PC-9 (cell line): ENCODE data around the gene JPH2. TPM values are rescaled to one million over a fixed set of nuclear protein-coding genes. Genes with fewer than 3 reads are reported as not detected.

ENCODE experiments used
- BruUV-seq: library from RNA; stranded (reverse); fragments of 400-500 nt; replicated peaks from 2 replicates; lab custom pipeline; 2021; lab: Mats Ljungman, UMichigan
- CTCF ChIA-PET: fragments of 300-600 bp; sonication (Branson Sonifier 250); formaldehyde crosslinking; loops from one replicate; lab custom pipeline; 2022; ENCODE audit warnings: antibody characterized with exemption; lab: Charles Lee
- POLR2A ChIA-PET: fragments of 300-600 bp; sonication (Branson Sonifier 250); formaldehyde crosslinking; loops from one replicate; lab custom pipeline; 2022; ENCODE audit warnings: antibody characterized with exemption; ENCODE audit not compliant: unreplicated experiment; lab: Charles Lee
- DNase-seq, 2 experiments: peaks; one replicate each; pipeline versions ENCODE4 v3.0.0 to v3.0.0-alpha.2; 2015 to 2022; ENCODE audit warnings: mixed read lengths in 1 of 2
- H2AFZ ChIP-seq: fragments of 200-600 bp; sonication (generic); 2 replicates; pipeline ENCODE4 v1.8.1; 2017; ENCODE audit warnings: antibody characterized with exemption
- H3F3A ChIP-seq: fragments of 200-600 bp; sonication (generic); 2 replicates; pipeline ENCODE4 v1.8.1; 2017; ENCODE audit warnings: antibody characterized with exemption, mild to moderate bottlenecking, low read depth; ENCODE audit not compliant: insufficient read depth
- H3K27ac ChIP-seq: fragments of 200-600 bp; sonication (generic); 2 replicates; pipeline ENCODE4 v1.6.1; 2016; ENCODE audit warnings: mixed run types
- H3K27me3 ChIP-seq: fragments of 200-600 bp; sonication (generic); 2 replicates; pipeline ENCODE4 v1.6.1; 2016; ENCODE audit warnings: low read depth, mixed run types; ENCODE audit not compliant: insufficient read depth
- H3K36me3 ChIP-seq: fragments of 200-600 bp; sonication (generic); 2 replicates; pipeline ENCODE4 v1.6.1; 2016; ENCODE audit warnings: low read depth, mixed run types
- H3K4me1 ChIP-seq: fragments of 200-600 bp; sonication (generic); replicated peaks from 2 replicates; pipeline ENCODE4 v1.6.1; 2016; ENCODE audit warnings: mixed run types; ENCODE audit not compliant: insufficient read depth
- H3K4me2 ChIP-seq: fragments of 200-600 bp; sonication (generic); 2 replicates; pipeline ENCODE4 v1.6.1; 2017; ENCODE audit warnings: mixed run types
- H3K4me3 ChIP-seq: fragments of 200-600 bp; sonication (generic); 2 replicates; pipeline ENCODE4 v1.6.1; 2016; ENCODE audit warnings: mixed run types
- H3K79me2 ChIP-seq: fragments of 200-600 bp; sonication (generic); 2 replicates; pipeline ENCODE4 v1.6.1; 2017; ENCODE audit warnings: low read depth, mixed run types
- H3K9me2 ChIP-seq: fragments of 200-600 bp; sonication (generic); 2 replicates; pipeline ENCODE4 v1.8.1; 2017; ENCODE audit warnings: mild to moderate bottlenecking; ENCODE audit not compliant: insufficient read depth
- H3K9me3 ChIP-seq: fragments of 200-600 bp; sonication (generic); 2 replicates; pipeline ENCODE4 v1.8.1; 2016; ENCODE audit warnings: low read depth; ENCODE audit not compliant: insufficient read depth
- H4K20me1 ChIP-seq: fragments of 200-600 bp; sonication (generic); 2 replicates; pipeline ENCODE4 v1.8.1; 2017; ENCODE audit not compliant: insufficient read depth
- CTCF ChIP-seq: fragments of 200-600 bp; sonication (generic); conservative IDR thresholded peaks from 2 replicates; pipeline ENCODE4 v1.6.1; 2017; ENCODE audit warnings: mixed run types, antibody characterized with exemption, mild to moderate bottlenecking, moderate library complexity
- EZH2 ChIP-seq: fragments of 200-600 bp; sonication (generic); IDR thresholded peaks from 2 replicates; pipeline ENCODE4 v1.8.0; 2017; ENCODE audit warnings: antibody characterized with exemption, low read depth
- intact Hi-C: fragments of 100-400 bp; cut with micrococcal nuclease; formaldehyde crosslinking; loops from one replicate; pipeline ENCODE4 v1.10.0; 2022; ENCODE audit not compliant: unreplicated experiment
- total RNA-seq: library from RNA; stranded (reverse); gene quantifications from 2 replicates; pipeline ENCODE4 v1.2.3, GENCODE V29; 2021

The JPH2 gene
- total RNA-seq, 1 experiment from 2014 or later = 41.1 TPM

- TF ChIP-seq EZH2 (no peak), CTCF (no peak)
- Histone ChIP-seq H3K4me3 (no peak overlapping the region), H3K79me2 (no peaks in the 10 kb centered on the region), H2AFZ (no peak overlapping the region), H3K4me2 (no peak overlapping the region), H3K9me3 (peaks cover 17% of the 10 kb centered on the region; the same call in 1 of the 2 replicates), H3K27ac (no peak overlapping the region), H4K20me1 (no peaks in the 10 kb centered on the region), H3K27me3 (no peaks in the 10 kb centered on the region), H3K9me2 (no peaks in the 10 kb centered on the region), H3F3A (peaks cover 6% of the 10 kb centered on the region; the same call in 1 of the 2 replicates), H3K36me3 (no peaks in the 10 kb centered on the region), H3K4me1 (peaks cover 1% of the 10 kb centered on the region; the same call in 1 of the 2 replicates)
- DNase-seq = no peak
- no TSS peak for BruUV-seq
- intact Hi-C loops = loop anchor here (10.0 kb wide), 1 partner anchor 503 kb away; no protein-coding TSS in a partner anchor
- ChIA-PET POLR2A (interaction anchor here (0.6 kb wide), 1 partner anchor 41 kb away, joined by 7 read pairs; no protein-coding TSS in a partner anchor), CTCF (interaction anchor here (0.5 to 0.7 kb wide), 2 partner anchors 40 to 954 kb away, joined by 3 to 4 read pairs; no protein-coding TSS in a partner anchor)
Measured at GRCh38 chr20:44111712-44112335, 75.2 kb downstream of the JPH2 start.

GRCh38 chr20:44110816-44111568 lies 76.0 kb downstream of the JPH2 start:
- intact Hi-C loops = loop anchor here (10.0 kb wide), 1 partner anchor 504 kb away; no protein-coding TSS in a partner anchor
- no peak for DNase-seq
- TF ChIP-seq EZH2 = no peak
- no peak for TF ChIP-seq CTCF
- H4K20me1 ChIP-seq = no peaks in the 10 kb centered on the region
- H3K36me3 ChIP-seq = no peaks in the 10 kb centered on the region
- H3K4me2 ChIP-seq = no peak overlapping the region
- no peaks in the 10 kb centered on the region for H3K4me1 ChIP-seq
- no peak overlapping the region for H3K27ac ChIP-seq
- no peak overlapping the region for H3K4me3 ChIP-seq
- BruUV-seq = no TSS peak
- H3F3A ChIP-seq = peaks cover 6% of the 10 kb centered on the region; the same call in 1 of the 2 replicates
- H3K9me3 ChIP-seq = peaks cover 17% of the 10 kb centered on the region; the same call in 1 of the 2 replicates
- CTCF ChIA-PET = interaction anchor here (0.7 kb wide), 1 partner anchor 41 kb away, joined by 4 read pairs; no protein-coding TSS in a partner anchor
- POLR2A ChIA-PET = no interaction called here
- H3K27me3 ChIP-seq = no peaks in the 10 kb centered on the region
- no peak overlapping the region for H2AFZ ChIP-seq
- H3K79me2 ChIP-seq = no peaks in the 10 kb centered on the region
- no peaks in the 10 kb centered on the region for H3K9me2 ChIP-seq

GRCh38 chr20:44109951-44110361 lies 77.0 kb downstream of the JPH2 start:
- no peaks in the 10 kb centered on the region for H3K36me3 ChIP-seq

More at GRCh38 chr20:44109951-44110361, 77.0 kb downstream of the JPH2 start:
- Histone ChIP-seq H2AFZ (no peak overlapping the region), H3K27ac (no peak overlapping the region), H3K9me2 (no peaks in the 10 kb centered on the region), H3K9me3 (peaks cover 17% of the 10 kb centered on the region; the same call in 1 of the 2 replicates), H4K20me1 (no peaks in the 10 kb centered on the region), H3K4me1 (no peaks in the 10 kb centered on the region), H3K4me3 (no peak overlapping the region), H3K4me2 (no peak overlapping the region), H3F3A (peaks cover 6% of the 10 kb centered on the region; the same call in 1 of the 2 replicates), H3K27me3 (no peaks in the 10 kb centered on the region), H3K79me2 (no peaks in the 10 kb centered on the region)
- ChIA-PET POLR2A (no interaction called here), CTCF (no interaction called here)
- no peak for DNase-seq
- BruUV-seq = no TSS peak
- no peak for TF ChIP-seq EZH2
- peak; percentile 43; the same call in 1 of the 2 replicates for TF ChIP-seq CTCF
- intact Hi-C loops = loop anchor here (10.0 kb wide), 1 partner anchor 505 kb away; no protein-coding TSS in a partner anchor
